ENCODE measurements around the gene BMPR2.

DNA sequence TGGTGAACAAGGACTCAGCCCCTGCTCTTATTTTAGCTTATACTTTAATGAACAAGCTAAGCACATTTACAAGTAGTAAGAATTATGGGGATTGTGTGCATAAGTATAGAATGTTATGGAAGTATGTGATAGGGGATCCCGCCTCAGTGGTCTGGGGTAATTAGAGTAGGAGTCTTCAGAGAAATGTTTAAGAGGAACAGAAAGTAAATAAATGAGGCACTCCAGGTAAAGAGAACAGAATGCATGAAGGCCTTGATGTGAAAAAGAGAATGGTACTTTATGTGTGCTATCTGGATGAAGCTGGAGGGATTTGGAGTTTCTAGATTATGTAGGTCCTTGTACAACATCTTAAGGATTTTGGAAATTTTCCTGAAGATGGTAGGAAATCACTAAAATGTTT, 76.6 kb downstream of the BMPR2 start:
- TF ChIP-seq, protein P1, sequence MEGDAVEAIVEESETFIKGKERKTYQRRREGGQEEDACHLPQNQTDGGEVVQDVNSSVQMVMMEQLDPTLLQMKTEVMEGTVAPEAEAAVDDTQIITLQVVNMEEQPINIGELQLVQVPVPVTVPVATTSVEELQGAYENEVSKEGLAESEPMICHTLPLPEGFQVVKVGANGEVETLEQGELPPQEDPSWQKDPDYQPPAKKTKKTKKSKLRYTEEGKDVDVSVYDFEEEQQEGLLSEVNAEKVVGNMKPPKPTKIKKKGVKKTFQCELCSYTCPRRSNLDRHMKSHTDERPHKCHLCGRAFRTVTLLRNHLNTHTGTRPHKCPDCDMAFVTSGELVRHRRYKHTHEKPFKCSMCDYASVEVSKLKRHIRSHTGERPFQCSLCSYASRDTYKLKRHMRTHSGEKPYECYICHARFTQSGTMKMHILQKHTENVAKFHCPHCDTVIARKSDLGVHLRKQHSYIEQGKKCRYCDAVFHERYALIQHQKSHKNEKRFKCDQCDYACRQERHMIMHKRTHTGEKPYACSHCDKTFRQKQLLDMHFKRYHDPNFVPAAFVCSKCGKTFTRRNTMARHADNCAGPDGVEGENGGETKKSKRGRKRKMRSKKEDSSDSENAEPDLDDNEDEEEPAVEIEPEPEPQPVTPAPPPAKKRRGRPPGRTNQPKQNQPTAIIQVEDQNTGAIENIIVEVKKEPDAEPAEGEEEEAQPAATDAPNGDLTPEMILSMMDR (IDR thresholded peaks at IDR 0.05), result no peak
- TF ChIP-seq POLR2A (IDR thresholded peaks at IDR 0.05), result no peak

All from lower leg skin (tissue), 3 donors.